ENCODE data around the gene CDK9. TPM values are rescaled to one million over a fixed set of nuclear protein-coding genes. Genes with fewer than 3 reads are reported as not detected.
A peak's percentile ranks its signal among the peaks of the same experiment; 100 is the strongest.

Gene CDK9
- total RNA-seq, 1 donor from 2014 or later, result 78.5 TPM

DNA sequence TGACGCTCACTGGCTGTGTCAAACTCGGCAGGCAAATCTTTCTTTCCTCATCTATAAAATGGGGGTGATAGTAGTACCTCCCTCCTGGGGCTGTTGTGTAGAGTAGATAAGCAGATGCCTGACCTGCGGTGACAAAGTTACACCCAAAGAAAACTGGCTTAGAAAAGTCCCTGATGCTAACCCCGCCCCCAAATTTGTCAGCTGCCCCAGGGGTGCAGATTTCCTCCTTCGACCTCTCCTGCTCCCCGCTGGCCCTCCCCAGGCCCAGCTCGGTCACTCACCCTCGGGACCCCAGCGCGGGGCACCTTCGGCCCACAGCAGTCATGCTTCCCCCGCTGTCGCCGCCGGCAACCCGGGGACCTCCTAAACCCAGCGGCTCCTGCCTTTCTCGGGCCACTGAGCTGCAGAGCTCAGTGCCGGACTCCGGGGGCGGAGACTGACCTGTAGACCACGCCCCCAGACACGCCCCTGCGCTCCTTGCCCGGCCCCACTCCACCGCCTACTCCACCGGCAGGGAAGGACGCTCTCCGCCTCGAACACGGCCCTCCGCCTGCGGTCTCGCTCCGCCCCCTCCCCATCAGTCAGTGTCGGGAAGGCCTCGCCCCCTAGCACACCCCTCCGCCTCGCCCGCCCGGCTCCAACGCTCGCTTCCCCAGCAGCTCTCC is 14.8 kb upstream of the CDK9 start:
- FAIRE-seq, result no peak
- Histone ChIP-seq H3K36me3 (ENCODE audit: control insufficient read depth, insufficient read depth, low read length) (no peaks in the 10 kb centered on the region), H3K27me3 (ENCODE audit: control insufficient read depth, insufficient read depth, low read length) (no peaks in the 10 kb centered on the region), H3K4me3 (ENCODE audit: low read depth, low read length) (peak overlapping the region; percentile 45)
- peak; percentile 92 for DNase-seq (ENCODE audit: low read depth)
- no peak for TF ChIP-seq CTCF (IDR thresholded peaks at IDR 0.05; ENCODE audit: insufficient read depth, low read length, severe bottlenecking)

- Histone ChIP-seq H3K4me3 (ENCODE audit: low read depth, low read length) (peak overlapping the region; percentile 45), H3K27me3 (ENCODE audit: control insufficient read depth, insufficient read depth, low read length) (no peaks in the 10 kb centered on the region), H3K36me3 (ENCODE audit: control insufficient read depth, insufficient read depth, low read length) (no peaks in the 10 kb centered on the region)
- FAIRE-seq (no peak), DNase-seq (ENCODE audit: low read depth) (no peak)
- TF ChIP-seq CTCF (IDR thresholded peaks at IDR 0.05; ENCODE audit: insufficient read depth, low read length, severe bottlenecking), result no peak
Observed at GRCh38 chr9:127771570-127772189, 14.2 kb upstream of the CDK9 start.

- H3K36me3 ChIP-seq (ENCODE audit: control insufficient read depth, insufficient read depth, low read length), result no peaks in the 10 kb centered on the region
- FAIRE-seq (no peak), DNase-seq (ENCODE audit: low read depth) (no peak)
- no peak overlapping the region for H3K4me3 ChIP-seq (ENCODE audit: low read depth, low read length)
- TF ChIP-seq CTCF (IDR thresholded peaks at IDR 0.05; ENCODE audit: insufficient read depth, low read length, severe bottlenecking), result no peak
- no peaks in the 10 kb centered on the region for H3K27me3 ChIP-seq (ENCODE audit: control insufficient read depth, insufficient read depth, low read length)
Observed at GRCh38 chr9:127772603-127773002, 13.2 kb upstream of the CDK9 start.

GRCh38 chr9:127773272-127773671 is 12.6 kb upstream of the CDK9 start:
- Histone ChIP-seq H3K4me3 (ENCODE audit: low read depth, low read length) (no peak overlapping the region), H3K36me3 (ENCODE audit: control insufficient read depth, insufficient read depth, low read length) (no peaks in the 10 kb centered on the region), H3K27me3 (ENCODE audit: control insufficient read depth, insufficient read depth, low read length) (no peaks in the 10 kb centered on the region)
- no peak for DNase-seq (ENCODE audit: low read depth)
- no peak for TF ChIP-seq CTCF (IDR thresholded peaks at IDR 0.05; ENCODE audit: insufficient read depth, low read length, severe bottlenecking)
- no peak for FAIRE-seq

- TF ChIP-seq CTCF (IDR thresholded peaks at IDR 0.05; ENCODE audit: insufficient read depth, low read length, severe bottlenecking), result no peak
- Histone ChIP-seq H3K4me3 (ENCODE audit: low read depth, low read length) (no peak overlapping the region), H3K27me3 (ENCODE audit: control insufficient read depth, insufficient read depth, low read length) (no peaks in the 10 kb centered on the region), H3K36me3 (ENCODE audit: control insufficient read depth, insufficient read depth, low read length) (no peaks in the 10 kb centered on the region)
- DNase-seq (ENCODE audit: low read depth) (no peak), FAIRE-seq (no peak)
Observed at GRCh38 chr9:127773981-127774380, 11.9 kb upstream of the CDK9 start.
